GM18868 (cell line): Measurements from ENCODE around the gene ZDHHC8.

Source experiments
- ATAC-seq: cut with Tn5 transposase; IDR thresholded peaks from one replicate; pipeline ENCODE4 v1.9.1; 2021; ENCODE audit warnings: mild to moderate bottlenecking, moderate library complexity; ENCODE audit not compliant: unreplicated experiment

The ZDHHC8 gene, protein sequence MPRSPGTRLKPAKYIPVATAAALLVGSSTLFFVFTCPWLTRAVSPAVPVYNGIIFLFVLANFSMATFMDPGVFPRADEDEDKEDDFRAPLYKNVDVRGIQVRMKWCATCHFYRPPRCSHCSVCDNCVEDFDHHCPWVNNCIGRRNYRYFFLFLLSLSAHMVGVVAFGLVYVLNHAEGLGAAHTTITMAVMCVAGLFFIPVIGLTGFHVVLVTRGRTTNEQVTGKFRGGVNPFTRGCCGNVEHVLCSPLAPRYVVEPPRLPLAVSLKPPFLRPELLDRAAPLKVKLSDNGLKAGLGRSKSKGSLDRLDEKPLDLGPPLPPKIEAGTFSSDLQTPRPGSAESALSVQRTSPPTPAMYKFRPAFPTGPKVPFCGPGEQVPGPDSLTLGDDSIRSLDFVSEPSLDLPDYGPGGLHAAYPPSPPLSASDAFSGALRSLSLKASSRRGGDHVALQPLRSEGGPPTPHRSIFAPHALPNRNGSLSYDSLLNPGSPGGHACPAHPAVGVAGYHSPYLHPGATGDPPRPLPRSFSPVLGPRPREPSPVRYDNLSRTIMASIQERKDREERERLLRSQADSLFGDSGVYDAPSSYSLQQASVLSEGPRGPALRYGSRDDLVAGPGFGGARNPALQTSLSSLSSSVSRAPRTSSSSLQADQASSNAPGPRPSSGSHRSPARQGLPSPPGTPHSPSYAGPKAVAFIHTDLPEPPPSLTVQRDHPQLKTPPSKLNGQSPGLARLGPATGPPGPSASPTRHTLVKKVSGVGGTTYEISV

DNA sequence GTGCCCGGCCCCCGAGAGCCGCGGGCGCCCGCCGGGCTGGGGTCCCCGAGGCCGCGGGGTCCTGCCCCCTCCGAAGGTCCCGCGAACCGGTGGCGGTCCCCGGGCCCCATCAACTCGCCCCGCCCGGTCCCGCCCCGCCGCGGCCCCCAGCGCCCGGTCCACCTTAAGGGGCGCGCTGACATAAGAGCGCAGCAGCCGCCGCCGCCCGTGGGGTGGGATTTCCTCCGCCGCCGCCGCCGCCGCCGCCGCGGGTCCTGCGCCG is at the start of gene ZDHHC8:
Gene ZDHHC8, plus strand, starts transcription at position 208 of the 262 bp plus-strand sequence. CDS start 144 bp downstream, outside the sequence.
- ATAC-seq = peak; percentile 43

DNA sequence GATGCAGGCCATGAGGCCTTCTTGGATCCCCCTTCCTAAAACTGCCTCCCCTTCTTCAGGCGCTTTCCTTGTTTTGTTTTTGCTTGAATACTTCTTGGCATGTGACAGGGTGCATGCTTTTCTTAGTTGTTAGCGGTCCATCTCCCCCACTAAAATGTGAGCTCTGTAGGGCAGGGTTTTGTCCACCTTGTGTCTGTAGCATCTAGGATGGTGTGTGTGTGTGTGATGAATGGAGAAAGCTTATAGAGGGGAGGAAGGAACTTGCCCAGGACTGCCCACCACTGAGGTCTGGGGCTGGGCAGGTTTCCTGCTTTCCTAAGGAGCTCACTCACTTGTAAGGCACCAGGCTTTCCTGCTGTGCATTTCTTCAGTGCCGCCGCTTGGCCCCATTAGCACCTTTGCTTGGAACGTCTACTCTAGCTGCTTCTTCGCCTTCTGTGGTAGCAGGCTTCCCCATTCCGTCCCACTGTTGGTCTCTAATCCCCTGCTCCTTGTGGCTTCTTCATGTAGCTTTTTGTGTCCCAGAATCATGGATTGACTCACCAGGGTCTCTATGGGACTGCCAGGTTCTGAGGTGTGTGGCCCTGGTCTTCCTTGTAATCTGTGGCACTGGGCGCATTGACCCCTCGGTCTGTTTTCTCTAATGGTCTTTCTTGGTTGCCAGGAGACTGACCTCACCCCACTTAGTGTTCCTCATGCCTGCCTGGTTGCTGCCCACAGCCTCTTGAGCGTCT is 48.3 kb upstream of the ZDHHC8 start:
- no peak for ATAC-seq

- ATAC-seq = no peak
These were observed 47.6 kb upstream of the ZDHHC8 start for GRCh38 chr22:20083891-20084546.

GRCh38 chr22:20084547-20085413 is 46.8 kb upstream of the ZDHHC8 start:
- no peak for ATAC-seq

DNA sequence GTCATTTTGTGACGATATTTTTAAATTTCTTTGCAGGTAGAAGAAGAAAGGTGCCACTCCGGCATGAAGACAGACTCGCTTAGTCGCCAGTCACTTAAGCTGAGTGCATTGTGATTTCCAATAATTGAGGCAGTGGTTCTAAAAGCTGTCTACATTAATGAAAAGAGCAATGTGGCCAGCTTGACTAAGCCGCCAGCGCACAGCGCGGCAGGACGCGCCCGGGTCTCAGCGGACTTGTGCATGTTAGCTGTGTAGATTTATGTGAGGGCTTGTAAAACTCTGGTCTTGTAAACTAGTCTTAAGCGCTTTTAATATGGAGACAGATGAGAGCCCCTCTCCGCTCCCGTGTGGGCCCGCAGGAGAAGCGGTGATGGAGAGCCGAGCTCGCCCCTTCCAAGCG is 46.0 kb upstream of the ZDHHC8 start:
- ATAC-seq = no peak

DNA sequence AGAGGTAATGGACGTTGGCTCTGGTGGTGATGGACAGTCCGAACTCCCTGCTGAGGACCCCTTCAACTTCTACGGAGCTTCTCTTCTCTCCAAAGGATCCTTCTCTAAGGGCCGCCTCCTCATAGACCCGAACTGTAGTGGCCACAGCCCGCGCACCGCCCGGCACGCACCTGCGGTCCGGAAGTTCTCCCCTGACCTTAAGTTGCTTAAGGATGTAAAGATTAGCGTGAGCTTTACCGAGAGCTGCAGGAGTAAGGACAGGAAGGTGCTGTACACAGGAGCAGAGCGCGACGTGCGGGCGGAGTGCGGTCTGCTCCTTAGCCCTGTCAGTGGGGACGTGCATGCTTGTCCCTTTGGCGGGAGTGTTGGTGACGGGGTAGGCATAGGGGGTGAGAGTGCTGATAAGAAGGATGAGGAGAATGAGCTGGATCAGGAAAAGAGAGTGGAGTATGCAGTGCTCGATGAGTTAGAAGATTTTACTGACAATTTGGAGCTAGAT is 45.5 kb upstream of the ZDHHC8 start:
- ATAC-seq = no peak

- no peak for ATAC-seq
These were observed 44.8 kb upstream of the ZDHHC8 start for GRCh38 chr22:20086763-20087162.

- no peak for ATAC-seq
These were observed 44.0 kb upstream of the ZDHHC8 start for GRCh38 chr22:20087319-20088262.

DNA sequence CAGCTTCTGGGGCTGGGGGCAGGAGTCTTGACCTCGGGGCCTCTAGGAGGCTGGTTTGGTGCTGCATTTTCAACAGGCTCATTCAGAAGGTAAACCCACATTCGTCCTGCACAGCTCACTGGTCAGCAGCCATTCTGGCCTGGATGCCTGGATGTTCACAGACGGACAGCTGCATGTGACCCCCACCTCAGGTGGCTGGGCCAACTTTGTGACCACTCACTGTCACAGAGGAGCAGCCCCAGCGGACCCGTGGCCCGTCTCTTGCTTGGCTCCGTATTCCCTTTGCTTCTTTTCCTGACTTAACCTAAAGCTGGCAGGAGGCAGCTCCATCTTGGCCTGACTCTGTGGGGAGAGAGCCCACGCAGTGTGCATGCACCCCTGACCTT is 43.3 kb upstream of the ZDHHC8 start:
- ATAC-seq = no peak

DNA sequence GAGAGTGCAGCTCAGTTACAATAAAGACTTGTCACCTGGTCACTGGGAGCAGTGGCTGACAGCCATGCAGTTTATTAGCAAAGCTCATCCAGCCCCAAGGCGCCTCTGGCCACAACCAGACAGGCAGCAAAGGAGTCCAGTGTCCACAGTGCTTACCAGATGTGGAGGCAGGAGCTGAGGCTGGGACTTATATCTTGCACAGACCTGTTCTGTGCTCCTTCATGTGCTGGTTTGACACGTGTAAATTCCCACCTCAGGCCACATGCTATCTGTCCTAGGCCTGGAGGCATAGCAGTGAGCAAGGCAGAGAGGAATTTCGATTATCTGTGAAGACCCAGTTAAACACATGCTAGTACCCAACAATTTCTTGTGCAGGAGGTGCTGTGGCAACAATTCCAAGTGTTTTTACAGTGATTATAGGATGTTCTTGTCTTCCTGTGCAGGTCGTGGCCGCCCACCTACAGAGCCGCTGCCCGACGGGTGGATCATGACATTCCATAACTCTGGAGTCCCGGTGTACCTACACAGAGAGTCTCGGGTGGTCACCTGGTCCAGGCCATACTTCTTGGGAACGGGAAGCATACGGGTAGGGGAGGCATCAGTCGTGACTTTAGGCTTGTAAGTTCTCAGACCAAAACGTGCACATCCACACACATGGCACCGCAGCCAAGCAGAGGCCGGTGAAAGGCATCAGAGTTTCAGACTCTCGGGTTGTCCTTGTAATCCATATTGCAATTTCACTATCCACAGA is 42.2 kb upstream of the ZDHHC8 start:
- no peak for ATAC-seq

- ATAC-seq = no peak
These were observed 41.5 kb upstream of the ZDHHC8 start for GRCh38 chr22:20089977-20090729.

GRCh38 chr22:20090730-20091240 is 40.8 kb upstream of the ZDHHC8 start:
- ATAC-seq = no peak

DNA sequence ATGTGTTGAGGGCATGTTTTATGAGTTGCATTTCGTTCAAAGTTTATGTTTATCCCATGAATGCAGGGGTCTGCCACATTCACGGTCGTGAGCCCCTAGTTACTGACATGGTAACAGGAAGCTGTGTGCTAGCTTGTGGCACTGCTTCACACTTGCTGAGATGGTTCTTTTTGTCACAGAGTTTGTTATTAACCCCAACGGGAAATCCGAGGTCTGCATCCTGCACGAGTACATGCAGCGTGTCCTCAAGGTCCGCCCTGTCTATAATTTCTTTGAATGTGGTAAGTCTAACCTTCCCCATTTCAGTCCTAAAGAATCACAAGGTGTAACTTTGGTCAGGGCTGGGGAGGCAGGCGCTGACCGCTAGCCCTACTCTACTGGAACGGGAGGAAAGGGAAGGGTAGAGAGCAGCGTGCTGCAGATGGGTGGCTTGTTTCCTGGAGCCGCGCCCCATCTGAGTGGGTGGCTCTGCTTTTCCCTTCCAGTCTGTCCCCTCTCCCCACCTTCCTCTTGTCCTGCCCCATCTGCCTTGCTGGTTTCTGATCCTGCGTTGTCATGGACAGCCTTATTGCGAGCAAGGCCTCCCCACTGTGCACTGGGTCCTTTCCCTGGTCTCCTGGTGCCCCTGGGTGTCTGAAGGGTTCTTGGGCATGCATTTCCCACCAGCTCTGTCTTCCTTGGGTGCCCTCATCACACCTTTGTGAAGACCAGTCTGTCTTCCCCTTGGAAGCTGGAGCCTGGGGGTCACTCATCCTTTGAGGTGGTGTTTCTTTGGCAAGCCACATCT is 39.7 kb upstream of the ZDHHC8 start:
- no peak for ATAC-seq

DNA sequence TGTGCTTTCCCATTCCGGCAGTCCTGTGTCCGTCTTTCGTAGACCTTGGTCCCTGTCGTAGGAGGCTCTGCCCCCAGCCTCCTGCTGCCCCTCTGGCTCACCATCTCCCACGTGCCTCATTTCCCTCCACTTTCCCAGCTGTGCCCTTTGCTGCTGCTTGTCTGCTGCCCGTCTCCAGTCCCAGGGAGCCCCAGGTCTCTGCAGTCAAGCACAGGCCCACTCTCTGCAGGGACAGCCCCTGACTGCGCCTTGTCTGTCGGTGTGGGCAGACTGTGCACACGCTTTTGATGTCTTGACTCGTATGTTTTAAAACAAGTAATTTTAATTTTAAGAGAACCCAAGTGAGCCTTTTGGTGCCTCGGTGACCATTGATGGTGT is 39.1 kb upstream of the ZDHHC8 start:
- ATAC-seq = no peak

GRCh38 chr22:20093418-20094196 is 38.0 kb upstream of the ZDHHC8 start:
- no peak for ATAC-seq
